ENCODE results near the gene LPP. TPM values are rescaled to one million over a fixed set of nuclear protein-coding genes. Genes with fewer than 3 reads are reported as not detected.

LPP gene
- total and polyA plus RNA-seq, 2 donors (not counting 1 experiment from before 2014, with no cell fraction given) = 7.6 to 81.7 TPM

GRCh38 chr3:188546835-188547670, 393.1 kb downstream of the LPP start:
- no peaks in the 10 kb centered on the region for H3K27me3 ChIP-seq (replicated peaks in 1 of 4; ENCODE audit: control extremely low read depth in 1 of 4, control insufficient read depth in 3 of 4, insufficient read depth in 4 of 4, low read length in 3 of 4)
- DNase-seq = no peak
- H3K79me2 ChIP-seq (ENCODE audit: control insufficient read depth, insufficient read depth, low read length) = no peaks in the 10 kb centered on the region
- no peak overlapping the region for H3K27ac Mint-ChIP-seq
- TF ChIP-seq EZH2 (IDR thresholded peaks at IDR 0.05; ENCODE audit: borderline replicate concordance, insufficient read depth, low read depth, low read length, poor library complexity, severe bottlenecking) = no peak
- TF ChIP-seq CTCF (IDR thresholded peaks at IDR 0.05) = no peak
- no peak overlapping the region for H3K4me3 Mint-ChIP-seq
- H3K4me1 Mint-ChIP-seq = peaks cover 8% of the 10 kb centered on the region
- no peaks in the 10 kb centered on the region for H3K9me3 Mint-ChIP-seq (ENCODE audit: insufficient read depth)
- H3K27ac ChIP-seq (ENCODE audit: low read length in 2 of 2) = no peak overlapping the region
- no peaks in the 10 kb centered on the region for H3K9me3 ChIP-seq (ENCODE audit: control extremely low read depth in 1 of 3, control insufficient read depth in 2 of 3, insufficient read depth in 1 of 3, low read length in 2 of 3)
- ATAC-seq (ENCODE audit: low read depth) = no peak
- H3K36me3 ChIP-seq (replicated peaks in 1 of 2; ENCODE audit: control extremely low read depth in 1 of 2, control insufficient read depth in 1 of 2, extremely low read depth in 1 of 2, insufficient read depth in 2 of 2, low read length in 1 of 2) = no peaks in the 10 kb centered on the region
- ChIA-PET CTCF (interaction anchor here (1.2 kb wide), 1 partner anchor 9 kb away, joined by 3 read pairs; no protein-coding TSS in a partner anchor), POLR2A (no interaction called here)
- H3K9ac ChIP-seq (ENCODE audit: low read length) = no peak overlapping the region
- intact Hi-C loops (cut with micrococcal nuclease) = no loop called here
- 100% methylated on average over 2 of the region's 6 CpGs for WGBS (ENCODE audit: insufficient coverage)
- H3K4me1 ChIP-seq (ENCODE audit: control insufficient read depth in 2 of 2, insufficient read depth in 2 of 2, low read length in 2 of 2) = no peaks in the 10 kb centered on the region
- H3K4me2 ChIP-seq (replicated peaks; ENCODE audit: low read depth, low read length, poor library complexity, severe bottlenecking) = no peak overlapping the region
- no peaks in the 10 kb centered on the region for H3K27me3 Mint-ChIP-seq
- no peaks in the 10 kb centered on the region for H4K20me1 ChIP-seq (ENCODE audit: control insufficient read depth, insufficient read depth, low read length, poor library complexity, severe bottlenecking)
- no peak overlapping the region for H2AFZ ChIP-seq (ENCODE audit: insufficient read depth, low read depth, low read length, poor library complexity, severe bottlenecking)
- H3K4me3 ChIP-seq (ENCODE audit: control extremely low read depth in 1 of 5, extremely low read depth in 1 of 5, insufficient read depth in 1 of 5, low read depth in 2 of 5, low read length in 4 of 5) = no peak overlapping the region

GRCh38 chr3:188553569-188553968, 399.6 kb downstream of the LPP start:
- no peaks in the 10 kb centered on the region for H3K36me3 ChIP-seq (replicated peaks in 1 of 2; ENCODE audit: control extremely low read depth in 1 of 2, control insufficient read depth in 1 of 2, extremely low read depth in 1 of 2, insufficient read depth in 2 of 2, low read length in 1 of 2)
- H3K27ac Mint-ChIP-seq = no peak overlapping the region
- H4K20me1 ChIP-seq (ENCODE audit: control insufficient read depth, insufficient read depth, low read length, poor library complexity, severe bottlenecking) = no peaks in the 10 kb centered on the region
- no peaks in the 10 kb centered on the region for H3K27me3 ChIP-seq (replicated peaks in 1 of 4; ENCODE audit: control extremely low read depth in 1 of 4, control insufficient read depth in 3 of 4, insufficient read depth in 4 of 4, low read length in 3 of 4)
- ChIA-PET CTCF (no interaction called here), POLR2A (no interaction called here)
- DNase-seq (no peak), ATAC-seq (ENCODE audit: low read depth) (no peak)
- peaks cover 10% of the 10 kb centered on the region for H3K4me1 Mint-ChIP-seq
- 100% methylated on average over 1 of the region's 3 CpGs for WGBS (ENCODE audit: insufficient coverage)
- H2AFZ ChIP-seq (ENCODE audit: insufficient read depth, low read depth, low read length, poor library complexity, severe bottlenecking) = no peak overlapping the region
- no peak overlapping the region for H3K9ac ChIP-seq (ENCODE audit: low read length)
- H3K4me3 ChIP-seq (ENCODE audit: control extremely low read depth in 1 of 5, extremely low read depth in 1 of 5, insufficient read depth in 1 of 5, low read depth in 2 of 5, low read length in 4 of 5) = no peak overlapping the region
- H3K27me3 Mint-ChIP-seq = no peaks in the 10 kb centered on the region
- no peaks in the 10 kb centered on the region for H3K9me3 ChIP-seq (ENCODE audit: control extremely low read depth in 1 of 3, control insufficient read depth in 2 of 3, insufficient read depth in 1 of 3, low read length in 2 of 3)
- H3K79me2 ChIP-seq (ENCODE audit: control insufficient read depth, insufficient read depth, low read length) = no peaks in the 10 kb centered on the region
- no peak overlapping the region for H3K4me3 Mint-ChIP-seq
- H3K27ac ChIP-seq (ENCODE audit: low read length in 2 of 2) = no peak overlapping the region
- intact Hi-C loops (cut with micrococcal nuclease) = no loop called here
- H3K9me3 Mint-ChIP-seq (ENCODE audit: insufficient read depth) = no peaks in the 10 kb centered on the region
- no peak for TF ChIP-seq CTCF (IDR thresholded peaks at IDR 0.05)
- TF ChIP-seq EZH2 (IDR thresholded peaks at IDR 0.05; ENCODE audit: borderline replicate concordance, insufficient read depth, low read depth, low read length, poor library complexity, severe bottlenecking) = no peak
- H3K4me1 ChIP-seq (ENCODE audit: control insufficient read depth in 2 of 2, insufficient read depth in 2 of 2, low read length in 2 of 2) = no peaks in the 10 kb centered on the region
- no peak overlapping the region for H3K4me2 ChIP-seq (replicated peaks; ENCODE audit: low read depth, low read length, poor library complexity, severe bottlenecking)
